ENCODE results near the gene SRBD1.

DNA sequence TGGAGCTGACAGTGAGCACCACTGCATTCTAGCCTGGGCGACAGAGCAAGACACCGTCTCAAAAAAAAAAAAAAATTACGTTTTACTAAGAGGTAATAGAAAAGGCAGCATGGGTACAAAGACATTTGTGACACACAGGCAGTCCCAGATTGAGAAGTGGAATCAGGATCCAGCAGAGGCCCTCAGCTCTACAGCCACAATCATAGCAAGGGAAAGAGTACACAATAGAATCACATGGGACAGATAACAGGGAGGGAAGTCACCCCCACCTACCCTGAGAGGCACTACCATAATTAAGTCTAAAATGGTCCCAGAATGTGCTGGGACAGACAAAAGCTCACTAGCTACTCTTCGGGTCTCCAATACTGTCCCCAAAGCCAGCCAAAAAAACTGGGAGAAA is 12.5 kb downstream of the SRBD1 start:
- TF ChIP-seq POLR2A (IDR thresholded peaks at IDR 0.05) = no peak
- TF ChIP-seq, protein P1, sequence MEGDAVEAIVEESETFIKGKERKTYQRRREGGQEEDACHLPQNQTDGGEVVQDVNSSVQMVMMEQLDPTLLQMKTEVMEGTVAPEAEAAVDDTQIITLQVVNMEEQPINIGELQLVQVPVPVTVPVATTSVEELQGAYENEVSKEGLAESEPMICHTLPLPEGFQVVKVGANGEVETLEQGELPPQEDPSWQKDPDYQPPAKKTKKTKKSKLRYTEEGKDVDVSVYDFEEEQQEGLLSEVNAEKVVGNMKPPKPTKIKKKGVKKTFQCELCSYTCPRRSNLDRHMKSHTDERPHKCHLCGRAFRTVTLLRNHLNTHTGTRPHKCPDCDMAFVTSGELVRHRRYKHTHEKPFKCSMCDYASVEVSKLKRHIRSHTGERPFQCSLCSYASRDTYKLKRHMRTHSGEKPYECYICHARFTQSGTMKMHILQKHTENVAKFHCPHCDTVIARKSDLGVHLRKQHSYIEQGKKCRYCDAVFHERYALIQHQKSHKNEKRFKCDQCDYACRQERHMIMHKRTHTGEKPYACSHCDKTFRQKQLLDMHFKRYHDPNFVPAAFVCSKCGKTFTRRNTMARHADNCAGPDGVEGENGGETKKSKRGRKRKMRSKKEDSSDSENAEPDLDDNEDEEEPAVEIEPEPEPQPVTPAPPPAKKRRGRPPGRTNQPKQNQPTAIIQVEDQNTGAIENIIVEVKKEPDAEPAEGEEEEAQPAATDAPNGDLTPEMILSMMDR (IDR thresholded peaks at IDR 0.05) = no peak
- no peak for TF ChIP-seq POLR2AphosphoS5 (IDR thresholded peaks at IDR 0.05)

Measured in breast epithelium (tissue), 3 donors.